IPS-15b (cell line): ENCODE data around the gene ZNF341.

Experiments
- H3K27me3 ChIP-seq: one replicate; pipeline ENCODE4 v1.6.1; 2013; ENCODE audit warnings: low read length; ENCODE audit not compliant: control insufficient read depth, insufficient read depth
- H3K36me3 ChIP-seq: one replicate; pipeline ENCODE4 v1.6.1; 2013; ENCODE audit warnings: low read length; ENCODE audit not compliant: control insufficient read depth, insufficient read depth
- H3K4me1 ChIP-seq: one replicate; pipeline ENCODE4 v1.6.1; 2013; ENCODE audit warnings: mild to moderate bottlenecking, low read length; ENCODE audit not compliant: control insufficient read depth, insufficient read depth
- H3K4me3 ChIP-seq: one replicate; pipeline ENCODE4 v1.5.1; 2013; ENCODE audit warnings: low read depth, low read length
- H3K9ac ChIP-seq: one replicate; pipeline ENCODE4 v1.6.1; 2013; ENCODE audit warnings: low read depth, mild to moderate bottlenecking, low read length
- H3K9me3 ChIP-seq: one replicate; pipeline ENCODE4 v1.6.1; 2013; ENCODE audit warnings: mild to moderate bottlenecking, low read length; ENCODE audit not compliant: control insufficient read depth, insufficient read depth

Gene ZNF341

GRCh38 chr20:33783818-33784217 lies 52.0 kb downstream of the ZNF341 start:
- Histone ChIP-seq H3K27me3 (no peaks in the 10 kb centered on the region), H3K9ac (no peak overlapping the region), H3K4me1 (no peaks in the 10 kb centered on the region), H3K4me3 (no peak overlapping the region), H3K9me3 (no peaks in the 10 kb centered on the region), H3K36me3 (no peaks in the 10 kb centered on the region)

- H3K27me3 ChIP-seq = no peaks in the 10 kb centered on the region
- H3K36me3 ChIP-seq = no peaks in the 10 kb centered on the region
- H3K4me1 ChIP-seq = no peaks in the 10 kb centered on the region
- no peak overlapping the region for H3K9ac ChIP-seq
- no peaks in the 10 kb centered on the region for H3K9me3 ChIP-seq
- H3K4me3 ChIP-seq = no peak overlapping the region
These were observed 52.4 kb downstream of the ZNF341 start for GRCh38 chr20:33784225-33784624.

- Histone ChIP-seq H3K4me3 (no peak overlapping the region), H3K4me1 (no peaks in the 10 kb centered on the region)
These were observed 53.7 kb downstream of the ZNF341 start for GRCh38 chr20:33785503-33785902.

GRCh38 chr20:33787253-33787891 lies 55.6 kb downstream of the ZNF341 start:
- H3K27me3 ChIP-seq = no peaks in the 10 kb centered on the region
- H3K36me3 ChIP-seq = no peaks in the 10 kb centered on the region
- no peak overlapping the region for H3K9ac ChIP-seq
- H3K4me1 ChIP-seq = no peaks in the 10 kb centered on the region
- H3K9me3 ChIP-seq = no peaks in the 10 kb centered on the region
- H3K4me3 ChIP-seq = no peak overlapping the region

More at GRCh38 chr20:33785503-33785902, 53.7 kb downstream of the ZNF341 start:
- no peak overlapping the region for H3K9ac ChIP-seq
- no peaks in the 10 kb centered on the region for H3K27me3 ChIP-seq
- H3K36me3 ChIP-seq = no peaks in the 10 kb centered on the region
- H3K9me3 ChIP-seq = no peaks in the 10 kb centered on the region

DNA sequence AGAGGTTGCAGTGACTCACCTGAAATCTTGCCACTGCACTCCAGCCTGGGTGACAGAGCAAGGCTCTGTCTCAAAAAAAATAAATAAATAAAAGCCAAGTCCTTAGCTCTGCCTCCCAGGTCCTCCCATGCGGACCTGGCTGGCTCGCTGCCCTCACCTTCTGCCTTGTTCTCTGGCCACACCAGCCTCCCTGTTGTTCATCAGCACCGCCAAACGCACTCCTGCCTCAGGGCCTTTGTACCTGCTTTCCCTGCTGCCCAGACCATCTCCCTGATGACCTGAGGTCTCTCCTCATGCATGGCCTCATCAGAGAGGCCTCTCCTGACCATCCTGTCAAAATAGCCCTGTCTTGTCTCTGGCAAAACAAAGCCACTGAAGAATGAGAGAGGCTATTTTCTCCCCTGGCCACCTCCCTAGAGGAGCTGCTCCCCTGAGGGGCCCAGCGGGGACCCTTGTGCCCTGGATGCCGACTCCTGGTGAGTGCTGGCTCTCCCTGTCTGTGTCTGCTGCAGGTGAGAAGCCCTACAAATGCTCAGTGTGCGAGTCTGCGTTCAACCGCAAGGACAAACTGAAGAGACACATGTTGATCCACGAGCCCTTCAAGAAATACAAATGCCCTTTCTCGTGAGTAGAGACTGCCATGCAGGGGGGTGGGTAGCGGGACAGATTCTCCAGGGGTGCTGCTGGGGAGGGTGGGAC lies 56.7 kb downstream of the ZNF341 start:
- no peaks in the 10 kb centered on the region for H3K36me3 ChIP-seq
- no peaks in the 10 kb centered on the region for H3K4me1 ChIP-seq
- H3K27me3 ChIP-seq = no peaks in the 10 kb centered on the region
- no peak overlapping the region for H3K9ac ChIP-seq
- H3K9me3 ChIP-seq = no peaks in the 10 kb centered on the region
- no peak overlapping the region for H3K4me3 ChIP-seq

- Histone ChIP-seq H3K27me3 (no peaks in the 10 kb centered on the region), H3K9me3 (no peaks in the 10 kb centered on the region), H3K4me3 (no peak overlapping the region), H3K36me3 (no peaks in the 10 kb centered on the region), H3K4me1 (no peaks in the 10 kb centered on the region), H3K9ac (no peak overlapping the region)
These were observed 57.5 kb downstream of the ZNF341 start for GRCh38 chr20:33789109-33789857.

DNA sequence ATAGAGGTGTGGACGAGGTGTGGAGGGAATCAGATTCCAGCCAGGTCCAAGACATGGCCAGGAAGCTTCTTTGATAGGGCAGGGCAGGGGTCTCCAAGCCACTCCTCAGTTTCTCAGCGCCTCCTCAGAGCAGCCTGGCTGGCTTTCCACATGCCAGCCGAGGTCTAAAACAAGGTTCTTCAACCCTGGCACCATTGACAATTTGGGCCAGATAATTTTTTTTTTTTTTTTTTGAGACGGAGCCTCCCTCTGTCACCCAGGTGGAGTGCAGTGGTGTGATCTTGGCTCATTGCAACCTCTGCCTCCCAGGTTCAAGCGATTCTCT lies 58.0 kb downstream of the ZNF341 start:
- Histone ChIP-seq H3K4me3 (no peak overlapping the region), H3K4me1 (no peaks in the 10 kb centered on the region), H3K27me3 (no peaks in the 10 kb centered on the region), H3K9me3 (no peaks in the 10 kb centered on the region), H3K36me3 (no peaks in the 10 kb centered on the region), H3K9ac (no peak overlapping the region)

- Histone ChIP-seq H3K9ac (no peak overlapping the region), H3K4me3 (no peak overlapping the region), H3K4me1 (no peaks in the 10 kb centered on the region), H3K27me3 (no peaks in the 10 kb centered on the region), H3K36me3 (no peaks in the 10 kb centered on the region), H3K9me3 (no peaks in the 10 kb centered on the region)
These were observed 58.8 kb downstream of the ZNF341 start for GRCh38 chr20:33790566-33790965.

DNA sequence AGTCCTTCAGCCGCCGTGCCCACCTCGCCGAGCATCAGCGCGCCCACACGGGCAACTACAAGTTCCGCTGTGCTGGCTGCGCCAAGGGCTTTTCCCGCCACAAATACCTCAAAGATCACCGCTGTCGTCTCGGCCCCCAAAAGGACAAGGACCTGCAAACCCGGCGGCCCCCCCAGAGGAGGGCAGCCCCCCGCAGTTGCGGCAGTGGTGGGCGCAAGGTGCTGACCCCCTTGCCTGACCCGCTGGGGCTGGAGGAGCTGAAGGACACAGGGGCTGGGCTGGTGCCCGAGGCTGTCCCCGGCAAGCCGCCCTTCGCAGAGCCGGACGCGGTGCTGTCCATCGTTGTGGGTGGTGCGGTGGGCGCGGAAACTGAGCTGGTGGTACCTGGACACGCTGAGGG lies 59.2 kb downstream of the ZNF341 start:
- Histone ChIP-seq H3K4me3 (no peak overlapping the region), H3K27me3 (no peaks in the 10 kb centered on the region), H3K36me3 (no peaks in the 10 kb centered on the region), H3K9ac (no peak overlapping the region), H3K4me1 (no peaks in the 10 kb centered on the region), H3K9me3 (no peaks in the 10 kb centered on the region)

- Histone ChIP-seq H3K4me1 (no peaks in the 10 kb centered on the region), H3K9me3 (no peaks in the 10 kb centered on the region), H3K27me3 (no peaks in the 10 kb centered on the region), H3K4me3 (no peak overlapping the region), H3K9ac (no peak overlapping the region), H3K36me3 (no peaks in the 10 kb centered on the region)
These were observed 59.7 kb downstream of the ZNF341 start for GRCh38 chr20:33791540-33791939.

- H3K36me3 ChIP-seq = no peaks in the 10 kb centered on the region
These were observed 60.3 kb downstream of the ZNF341 start for GRCh38 chr20:33791959-33792597.

More at GRCh38 chr20:33791959-33792597, 60.3 kb downstream of the ZNF341 start:
- Histone ChIP-seq H3K4me3 (no peak overlapping the region), H3K27me3 (no peaks in the 10 kb centered on the region), H3K9ac (no peak overlapping the region), H3K9me3 (no peaks in the 10 kb centered on the region), H3K4me1 (no peaks in the 10 kb centered on the region)
